NOMO-1 (cell line): ENCODE measurements around the gene TXNL1.
"Not testable (repeated sequence)": the region's sequence is repeated elsewhere in the genome, so short reads cannot be mapped to it uniquely, and the experiment has no call there.

Experiments
- DNase-seq, 2 experiments: peaks; one replicate each; lab custom pipeline; 2025; ENCODE audit not compliant: unreplicated experiment in 2 of 2; lab: John Stamatoyannopoulos, UW

TXNL1 gene

GRCh38 chr18:56572267-56572666 lies 66.1 kb downstream of the TXNL1 start:
- not testable (repeated sequence) for DNase-seq

- DNase-seq, result no peak
These were observed 67.4 kb downstream of the TXNL1 start for GRCh38 chr18:56570978-56571377.

- no peak for DNase-seq
These were observed 69.0 kb downstream of the TXNL1 start for GRCh38 chr18:56569416-56569815.

GRCh38 chr18:56568986-56569385 lies 69.4 kb downstream of the TXNL1 start:
- peak; percentile 72 to 91 for DNase-seq

- DNase-seq, result no peak
These were observed 72.6 kb downstream of the TXNL1 start for GRCh38 chr18:56565551-56566345.

- no peak for DNase-seq
These were observed 73.3 kb downstream of the TXNL1 start for GRCh38 chr18:56565046-56565445.

GRCh38 chr18:56563568-56563967 lies 74.8 kb downstream of the TXNL1 start:
- no peak for DNase-seq

GRCh38 chr18:56562479-56562878 lies 75.9 kb downstream of the TXNL1 start:
- DNase-seq, result no peak

GRCh38 chr18:56560992-56561391 lies 77.4 kb downstream of the TXNL1 start:
- DNase-seq, result no peak

- no peak for DNase-seq
These were observed 79.3 kb downstream of the TXNL1 start for GRCh38 chr18:56559044-56559443.

- no peak for DNase-seq
These were observed 81.5 kb downstream of the TXNL1 start for GRCh38 chr18:56556907-56557306.

GRCh38 chr18:56550121-56550520 lies 88.3 kb downstream of the TXNL1 start:
- no peak for DNase-seq
